Spinal cord (tissue), 10 donors: ENCODE data around the gene ARHGAP26. TPM values are rescaled to one million over a fixed set of nuclear protein-coding genes. Genes with fewer than 3 reads are reported as not detected.

Experiments
- DNase-seq, 6 donors: peaks; one replicate each; pipeline versions ENCODE4 v3.0.0 to v3.0.0-alpha.2; 2013 to 2015; ENCODE audit warnings: low spot score in 6 of 6, low read depth in 4 of 6
- H3K27ac ChIP-seq: one replicate; pipeline ENCODE4 v1.5.1; 2013; ENCODE audit warnings: low read depth, low read length, control low read depth
- H3K27me3 ChIP-seq: one replicate; pipeline ENCODE4 v1.6.1; 2013; ENCODE audit warnings: low read length; ENCODE audit not compliant: control insufficient read depth, insufficient read depth
- H3K36me3 ChIP-seq: one replicate; pipeline ENCODE4 v1.6.1; 2013; ENCODE audit warnings: low read length; ENCODE audit not compliant: control insufficient read depth, insufficient read depth
- H3K4me1 ChIP-seq: one replicate; pipeline ENCODE4 v1.6.1; 2013; ENCODE audit warnings: low read length; ENCODE audit not compliant: control insufficient read depth, insufficient read depth
- H3K4me3 ChIP-seq: one replicate; pipeline ENCODE4 v1.5.1; 2013; ENCODE audit warnings: low read depth, low read length, control low read depth
- H3K9me3 ChIP-seq: one replicate; pipeline ENCODE4 v1.6.1; 2013; ENCODE audit warnings: low read length; ENCODE audit not compliant: control insufficient read depth, insufficient read depth
- WGBS: methylation state at CpG from one replicate; pipeline ENCODE4 v1.1.5; 2013; ENCODE audit warnings: missing lambda C conversion rate; ENCODE audit not compliant: insufficient coverage; 5-methylcytosine and 5-hydroxymethylcytosine counted together
- long read RNA-seq, 4 donors: transcript quantifications; one replicate each; lab custom pipeline, GENCODE V29; 2026
- polyA plus RNA-seq, 2 donors: library from polyadenylated mRNA; unstranded; fragments of 120-200 nt; gene quantifications; one replicate each; pipeline ENCODE4 v1.2.1, GENCODE V29; 2013; ENCODE audit not compliant: insufficient read length in 2 of 2
- total RNA-seq, 2 donors: library from RNA; depleted of rRNA in 1 of 2; stranded (reverse); fragments of 120-200 nt in 1 of 2; fragments of >200 nt in 1 of 2; gene quantifications; one replicate each; pipeline versions ENCODE4 v1.2.3 to v1.2.4, GENCODE V29; 2013 to 2014
- donor health status: healthy.

ARHGAP26 gene, protein sequence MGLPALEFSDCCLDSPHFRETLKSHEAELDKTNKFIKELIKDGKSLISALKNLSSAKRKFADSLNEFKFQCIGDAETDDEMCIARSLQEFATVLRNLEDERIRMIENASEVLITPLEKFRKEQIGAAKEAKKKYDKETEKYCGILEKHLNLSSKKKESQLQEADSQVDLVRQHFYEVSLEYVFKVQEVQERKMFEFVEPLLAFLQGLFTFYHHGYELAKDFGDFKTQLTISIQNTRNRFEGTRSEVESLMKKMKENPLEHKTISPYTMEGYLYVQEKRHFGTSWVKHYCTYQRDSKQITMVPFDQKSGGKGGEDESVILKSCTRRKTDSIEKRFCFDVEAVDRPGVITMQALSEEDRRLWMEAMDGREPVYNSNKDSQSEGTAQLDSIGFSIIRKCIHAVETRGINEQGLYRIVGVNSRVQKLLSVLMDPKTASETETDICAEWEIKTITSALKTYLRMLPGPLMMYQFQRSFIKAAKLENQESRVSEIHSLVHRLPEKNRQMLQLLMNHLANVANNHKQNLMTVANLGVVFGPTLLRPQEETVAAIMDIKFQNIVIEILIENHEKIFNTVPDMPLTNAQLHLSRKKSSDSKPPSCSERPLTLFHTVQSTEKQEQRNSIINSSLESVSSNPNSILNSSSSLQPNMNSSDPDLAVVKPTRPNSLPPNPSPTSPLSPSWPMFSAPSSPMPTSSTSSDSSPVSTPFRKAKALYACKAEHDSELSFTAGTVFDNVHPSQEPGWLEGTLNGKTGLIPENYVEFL
- total RNA-seq (10 to 100 TPM; 22.7 to 39.7 TPM), polyA plus RNA-seq (10 to 100 TPM; 21.9 to 22.1 TPM)
- long read RNA-seq, donor 1, full-length matches to known transcripts, result 2 of 2 reads
- long read RNA-seq, donor 1, partial matches to known transcripts, result 0 of 2 reads
- long read RNA-seq, donor 1, other reads (novel, unspliced or antisense), result 0 of 2 reads
- long read RNA-seq, donor 2, result 0 reads
- long read RNA-seq, donor 3, partial matches to known transcripts, result 0 of 1 reads
- long read RNA-seq, donor 3, other reads (novel, unspliced or antisense), result 0 of 1 reads
- long read RNA-seq, donor 4, result 0 reads

DNA sequence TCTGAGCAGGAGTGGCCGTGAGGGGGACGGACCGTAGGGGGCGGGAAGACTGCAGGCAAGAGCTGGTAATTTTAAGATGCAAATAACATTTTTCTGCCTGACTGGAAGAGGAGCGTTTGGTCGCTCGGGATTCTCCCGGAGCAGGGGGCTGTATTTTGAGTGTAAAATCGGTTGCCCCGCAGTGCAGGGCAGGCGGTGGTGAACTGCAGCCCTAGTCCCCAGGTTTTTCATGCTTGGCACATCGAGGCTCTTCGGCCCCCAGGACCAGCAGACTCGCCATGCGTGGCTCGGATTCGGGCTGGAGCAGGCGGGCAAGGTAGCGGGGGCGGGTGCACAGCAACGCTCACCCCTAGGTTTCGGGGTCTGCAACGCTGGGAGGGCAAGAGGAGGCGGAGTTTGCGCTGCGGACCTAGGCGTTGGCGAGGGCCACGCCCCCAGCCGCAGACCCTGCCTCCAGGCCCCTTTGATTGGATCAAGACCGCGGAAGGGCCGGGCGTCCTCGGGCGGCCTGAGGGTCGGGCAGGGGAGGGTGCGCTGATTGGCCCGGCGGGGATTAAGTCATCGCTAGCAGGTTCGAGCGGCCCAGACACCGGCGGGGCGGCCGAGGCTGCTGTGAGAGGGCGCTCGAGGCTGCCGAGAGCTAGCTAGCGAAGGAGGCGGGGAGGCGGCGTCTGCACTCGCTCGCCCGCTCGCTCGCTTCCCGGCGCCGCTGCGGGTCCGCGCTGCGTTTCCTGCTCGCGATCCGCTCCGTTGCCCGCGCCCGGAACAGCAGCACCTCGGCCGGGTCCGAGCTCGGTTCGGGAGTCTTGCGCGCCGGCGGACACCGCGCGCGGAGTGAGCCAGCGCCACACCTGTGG lies at the start of gene ARHGAP26:
Gene ARHGAP26 (plus strand): TSS at position 585 of the 857 bp plus-strand sequence. CDS start 385 bp downstream, outside the sequence.
- peak in 5 of 6 donors; percentile 92 to 99 (median 95) for DNase-seq
- Histone ChIP-seq H3K27ac (peak within 1 kb of the TSS; percentile 93), H3K36me3 (no peaks in the 10 kb centered on the region), H3K4me1 (peaks cover 14% of the 10 kb centered on the region), H3K27me3 (no peaks in the 10 kb centered on the region), H3K9me3 (no peaks in the 10 kb centered on the region), H3K4me3 (peak within 1 kb of the TSS; percentile 98)
- WGBS, result under 1% methylated on average over 87 of the region's 87 CpGs

DNA sequence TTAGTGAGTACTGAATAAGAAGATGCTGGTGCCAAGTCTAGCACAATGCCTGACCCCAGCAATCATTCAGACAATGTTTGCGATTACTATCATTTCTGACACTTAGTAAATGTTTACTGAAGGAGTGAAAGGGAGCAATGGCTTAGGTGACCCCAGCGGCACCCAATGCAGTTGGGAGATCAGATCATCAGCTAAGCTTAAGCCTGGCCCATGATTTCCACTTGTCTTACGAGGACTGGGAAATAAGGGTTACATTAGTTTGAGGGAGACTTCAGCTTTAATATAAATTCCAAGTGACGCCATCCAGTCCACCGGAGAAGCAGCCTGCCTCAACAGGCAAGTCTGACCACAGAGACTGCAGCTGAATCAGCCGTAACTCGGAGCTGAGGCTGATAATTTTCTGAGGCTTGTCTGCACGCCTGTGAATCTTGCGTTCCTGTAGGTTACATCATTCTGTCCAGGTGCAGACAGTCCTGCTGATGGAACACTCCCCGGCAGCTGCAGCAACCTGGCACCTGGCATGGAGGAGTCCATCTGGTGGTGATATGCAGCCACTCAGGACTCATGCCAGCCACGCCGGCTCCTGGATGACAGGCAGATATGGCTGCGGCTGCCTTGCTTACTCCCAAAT lies 49.4 kb upstream of the ARHGAP26 start:
- Histone ChIP-seq H3K36me3 (no peaks in the 10 kb centered on the region), H3K27ac (no peak overlapping the region), H3K4me3 (no peak overlapping the region), H3K9me3 (no peaks in the 10 kb centered on the region), H3K27me3 (no peaks in the 10 kb centered on the region), H3K4me1 (peaks cover 34% of the 10 kb centered on the region)
- peak in 1 of 6 donors; percentile 63 for DNase-seq
- 74% methylated on average over 12 of the region's 13 CpGs for WGBS

DNA sequence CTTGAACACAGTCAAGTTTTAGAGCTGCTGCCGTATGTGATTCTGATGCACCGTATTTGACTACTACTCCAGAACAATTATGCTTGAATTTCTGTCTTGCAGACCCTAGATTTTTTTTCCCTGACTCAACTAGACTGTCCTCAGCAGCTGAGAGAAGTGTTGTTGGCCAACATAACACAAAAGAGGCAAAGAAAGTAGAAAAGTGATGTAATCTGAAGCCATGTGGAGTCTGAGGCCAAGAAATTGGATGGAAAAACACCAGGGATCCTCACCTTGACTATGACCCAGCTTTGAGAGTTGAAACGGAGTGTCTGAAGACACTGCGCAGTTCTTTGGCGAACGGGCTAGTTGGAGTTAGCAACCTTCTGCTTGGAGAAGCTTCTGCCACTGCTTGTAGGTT lies 48.0 kb upstream of the ARHGAP26 start:
- Histone ChIP-seq H3K27ac (no peak overlapping the region), H3K9me3 (no peaks in the 10 kb centered on the region)
- no CpG with 5 or more reads among the region's 6 CpGs for WGBS

DNA sequence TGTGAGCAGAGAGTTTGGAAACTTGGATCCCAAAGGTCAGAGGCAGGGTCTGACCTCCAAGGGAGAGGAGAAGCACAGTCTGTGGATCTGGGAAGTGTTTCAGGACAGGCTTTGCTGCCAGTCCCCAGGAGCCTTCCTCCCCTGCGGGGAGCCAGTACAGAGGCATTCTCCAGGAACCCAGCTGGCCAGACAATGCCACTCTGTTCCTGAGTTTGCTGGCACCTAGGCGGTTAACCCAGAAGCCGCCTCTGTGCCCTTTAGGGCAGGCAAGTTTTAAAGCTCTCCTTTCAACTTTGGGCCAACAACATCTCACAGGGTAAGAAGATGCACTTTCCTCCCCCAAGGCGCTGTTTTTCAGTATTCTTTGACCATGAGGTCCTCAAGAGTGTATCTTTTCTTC lies 47.3 kb upstream of the ARHGAP26 start:
- Histone ChIP-seq H3K4me1 (peaks cover 30% of the 10 kb centered on the region), H3K27me3 (no peaks in the 10 kb centered on the region), H3K9me3 (no peaks in the 10 kb centered on the region), H3K4me3 (no peak overlapping the region), H3K27ac (no peak overlapping the region), H3K36me3 (no peaks in the 10 kb centered on the region)
- DNase-seq, result peak in 1 of 6 donors; percentile 33
- 17% methylated on average over 3 of the region's 4 CpGs for WGBS

More for the DNA sequence above, 48.0 kb upstream of the ARHGAP26 start:
- Histone ChIP-seq H3K4me3 (no peak overlapping the region), H3K4me1 (peaks cover 34% of the 10 kb centered on the region), H3K27me3 (no peaks in the 10 kb centered on the region), H3K36me3 (no peaks in the 10 kb centered on the region)
- peak in 1 of 6 donors; percentile 26 for DNase-seq

DNA sequence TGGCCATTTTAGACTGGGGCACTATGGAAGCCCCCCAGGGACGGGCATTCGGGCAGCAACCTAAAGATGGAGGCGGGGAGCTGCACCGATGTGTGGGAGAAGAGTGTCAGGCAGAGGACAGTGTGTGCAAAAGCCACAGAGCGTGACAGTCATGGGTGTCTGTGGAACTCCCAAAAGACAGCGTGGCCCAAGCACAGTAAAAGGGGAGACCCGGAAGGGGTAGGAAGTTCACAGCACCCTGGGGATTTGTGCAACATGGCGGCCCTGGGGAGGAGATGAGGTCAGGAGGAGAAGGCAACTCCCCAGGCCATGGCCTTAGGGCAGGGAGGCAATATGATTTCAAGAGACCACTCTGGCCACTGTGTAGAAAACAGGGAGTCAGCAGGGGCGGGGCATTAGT lies 45.4 kb upstream of the ARHGAP26 start:
- Histone ChIP-seq H3K27ac (no peak overlapping the region), H3K4me1 (peaks cover 22% of the 10 kb centered on the region), H3K36me3 (no peaks in the 10 kb centered on the region), H3K9me3 (no peaks in the 10 kb centered on the region), H3K27me3 (no peaks in the 10 kb centered on the region), H3K4me3 (no peak overlapping the region)
- DNase-seq, result no peak
- 96% methylated on average over 8 of the region's 9 CpGs for WGBS

DNA sequence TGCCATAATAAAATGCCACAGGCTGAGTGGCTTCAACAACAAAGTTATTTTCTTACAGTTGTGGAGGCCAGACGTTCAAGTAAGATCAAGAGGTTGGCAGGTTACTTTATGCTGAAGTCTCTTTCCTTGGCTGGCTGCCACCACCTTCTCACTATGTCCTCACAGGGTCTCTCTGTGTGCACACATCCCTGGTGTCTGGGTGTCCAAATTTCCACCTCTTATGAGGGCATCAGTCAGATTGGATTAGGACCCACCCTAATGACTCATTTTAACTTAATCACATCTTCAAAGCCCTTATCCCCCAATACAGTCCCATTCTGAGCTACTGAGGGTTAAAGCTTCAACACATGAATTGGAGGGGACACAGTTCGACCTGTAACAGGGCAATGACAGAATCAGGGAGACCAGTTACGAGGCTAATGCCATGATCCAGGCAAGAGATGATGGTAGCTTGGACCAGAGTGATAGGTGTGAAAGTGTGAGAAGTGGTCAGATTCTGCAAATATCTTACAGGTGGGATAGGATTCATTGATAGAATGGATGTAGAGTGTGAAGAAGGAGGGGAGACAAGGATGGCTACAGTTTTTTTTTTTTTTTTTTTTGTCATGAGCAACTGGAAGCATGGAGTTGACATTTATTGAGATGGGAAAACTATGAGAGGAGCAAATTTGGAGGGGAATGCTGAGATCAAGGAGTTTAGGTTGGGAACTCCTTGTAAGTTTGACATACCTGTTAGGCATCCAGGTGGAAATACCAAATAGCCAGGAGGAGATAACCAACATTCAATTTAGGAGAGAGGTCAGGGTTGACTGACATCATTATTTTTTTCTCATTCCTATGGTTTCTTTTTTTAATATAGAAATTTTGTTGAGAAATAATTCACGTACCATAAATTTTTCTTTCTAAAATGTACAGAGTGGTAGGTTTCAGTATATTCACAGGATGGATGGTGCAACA lies 44.7 kb upstream of the ARHGAP26 start:
- peaks cover 22% of the 10 kb centered on the region for H3K4me1 ChIP-seq
- H3K36me3 ChIP-seq, result no peaks in the 10 kb centered on the region
- no peak overlapping the region for H3K4me3 ChIP-seq
- WGBS, result 92% methylated on average over 2 of the region's 4 CpGs
- no peaks in the 10 kb centered on the region for H3K9me3 ChIP-seq
- DNase-seq, result no peak
- no peak overlapping the region for H3K27ac ChIP-seq
- H3K27me3 ChIP-seq, result no peaks in the 10 kb centered on the region

DNA sequence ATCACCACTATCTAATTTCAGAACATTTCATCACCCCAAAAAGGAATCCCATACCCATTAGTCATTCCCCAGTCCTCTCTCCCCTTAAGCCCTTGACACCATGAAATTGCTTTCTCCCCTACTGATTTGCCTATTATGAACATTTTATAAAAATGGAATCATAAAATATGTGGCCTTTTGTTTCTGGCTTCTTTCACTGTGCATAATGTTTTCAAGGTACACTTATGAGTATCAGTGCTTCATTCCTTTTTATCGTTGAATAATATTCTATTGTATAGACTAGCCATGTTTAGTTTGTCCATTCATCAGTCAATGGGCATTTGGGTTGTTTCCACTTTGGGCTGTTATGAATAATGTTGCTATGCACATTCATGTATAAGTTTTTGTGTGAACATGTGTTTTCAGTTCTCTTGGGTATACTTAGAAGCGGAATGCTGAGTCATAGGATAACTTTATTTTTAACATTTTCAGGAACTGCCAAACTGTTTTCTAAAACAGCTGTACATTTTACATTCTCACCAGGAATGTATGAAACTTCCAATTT lies 43.9 kb upstream of the ARHGAP26 start:
- no peak overlapping the region for H3K27ac ChIP-seq
- no peak overlapping the region for H3K4me3 ChIP-seq
- peaks cover 15% of the 10 kb centered on the region for H3K4me1 ChIP-seq
- no peaks in the 10 kb centered on the region for H3K27me3 ChIP-seq
- WGBS, result no CpG with 5 or more reads among the region's 2 CpGs
- no peak for DNase-seq
- no peaks in the 10 kb centered on the region for H3K36me3 ChIP-seq
- H3K9me3 ChIP-seq, result no peaks in the 10 kb centered on the region

DNA sequence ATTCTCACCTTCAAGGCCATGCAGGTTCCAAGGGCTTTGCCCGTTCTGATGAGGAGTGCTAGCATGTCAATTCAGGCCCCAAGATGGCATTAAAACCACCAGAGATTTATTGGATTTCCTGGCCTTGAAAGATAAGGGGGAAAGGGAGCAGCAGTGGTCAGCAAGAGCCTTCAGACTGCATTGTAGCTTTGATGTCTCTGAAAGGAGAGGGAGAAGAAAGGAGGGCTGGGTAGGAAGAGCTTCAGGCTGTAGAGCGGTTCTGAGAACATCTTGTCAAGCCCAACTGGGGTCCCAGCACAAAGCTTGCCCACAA lies 42.5 kb upstream of the ARHGAP26 start:
- WGBS, result 76% methylated on average over 2 of the region's 2 CpGs
- Histone ChIP-seq H3K4me1 (peaks cover 4% of the 10 kb centered on the region), H3K27ac (no peak overlapping the region), H3K27me3 (no peaks in the 10 kb centered on the region), H3K4me3 (no peak overlapping the region), H3K9me3 (no peaks in the 10 kb centered on the region), H3K36me3 (no peaks in the 10 kb centered on the region)
- no peak for DNase-seq
